HG02884 (cell line): ENCODE data around the gene SDSL.

ENCODE experiments used
- ATAC-seq: cut with Tn5 transposase; IDR thresholded peaks from one replicate; pipeline ENCODE4 v1.9.1; 2021; ENCODE audit warnings: mild to moderate bottlenecking, moderate library complexity; ENCODE audit not compliant: unreplicated experiment

SDSL gene

DNA sequence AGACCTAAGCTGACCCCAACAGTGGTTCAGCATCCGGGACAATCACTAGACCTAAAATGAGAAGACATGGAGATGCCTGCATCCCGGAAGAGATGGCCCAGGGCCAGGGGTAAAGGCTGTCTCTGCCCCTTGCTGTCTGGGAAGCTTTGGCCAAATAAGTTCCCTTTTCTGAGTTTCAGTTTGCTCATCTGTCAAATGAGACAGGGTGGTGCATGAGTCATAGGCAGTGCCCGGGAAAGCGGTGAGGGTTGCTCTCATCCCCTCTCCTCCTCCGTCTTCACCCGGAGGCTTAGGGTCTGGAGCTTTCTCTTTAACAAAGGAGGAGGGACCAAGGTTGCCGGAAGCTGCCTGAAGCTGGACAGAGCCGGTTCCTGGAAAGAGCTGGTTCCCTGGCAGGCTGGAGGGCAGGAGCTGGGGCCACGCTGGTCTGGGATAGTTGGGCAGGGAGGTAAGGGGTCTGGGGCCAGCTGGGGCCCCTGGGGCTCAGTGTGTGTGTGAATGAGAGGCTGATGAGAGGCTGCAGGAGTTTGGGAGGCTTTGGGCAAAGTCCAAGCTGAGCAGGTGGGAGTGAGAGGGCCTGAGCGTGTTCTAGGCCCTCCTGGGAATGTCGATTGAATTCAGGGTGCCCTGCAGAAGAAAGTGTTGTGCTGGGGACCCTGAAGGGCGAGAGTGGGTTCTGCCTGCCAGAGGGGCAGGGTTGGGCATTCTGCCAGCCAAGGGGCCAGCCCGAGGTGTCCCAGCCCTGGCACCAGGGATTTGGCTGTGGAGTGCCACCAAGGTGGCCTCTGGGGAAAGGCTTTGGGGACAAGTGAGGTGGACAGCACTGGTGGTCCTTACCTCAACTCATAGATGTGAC is at the start of gene SDSL:
TSS of gene SDSL (plus strand) at position 351 of the 856 bp plus-strand sequence. CDS start 5,603 bp downstream, outside the sequence.
- peak; percentile 77 for ATAC-seq

DNA sequence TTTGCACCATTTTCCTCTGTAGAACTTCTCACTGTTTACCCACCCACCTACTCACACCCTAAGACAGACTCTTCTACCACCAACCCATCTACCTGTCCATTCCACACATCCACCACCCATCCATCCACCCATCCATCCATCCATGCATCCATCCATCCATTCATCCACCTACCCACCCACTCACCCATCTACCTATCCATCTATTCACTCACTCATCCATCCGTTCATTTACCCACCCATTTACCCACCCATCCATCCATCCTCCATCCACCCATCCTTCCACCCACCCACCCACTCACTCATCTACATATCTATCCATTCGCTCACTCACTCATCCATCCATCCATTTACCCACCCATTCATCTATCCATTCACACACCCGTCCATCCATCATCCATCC is 48.7 kb upstream of the SDSL start:
- ATAC-seq: no peak

- ATAC-seq: no peak
Measured at GRCh38 chr12:113373969-113374368, 48.2 kb upstream of the SDSL start.

DNA sequence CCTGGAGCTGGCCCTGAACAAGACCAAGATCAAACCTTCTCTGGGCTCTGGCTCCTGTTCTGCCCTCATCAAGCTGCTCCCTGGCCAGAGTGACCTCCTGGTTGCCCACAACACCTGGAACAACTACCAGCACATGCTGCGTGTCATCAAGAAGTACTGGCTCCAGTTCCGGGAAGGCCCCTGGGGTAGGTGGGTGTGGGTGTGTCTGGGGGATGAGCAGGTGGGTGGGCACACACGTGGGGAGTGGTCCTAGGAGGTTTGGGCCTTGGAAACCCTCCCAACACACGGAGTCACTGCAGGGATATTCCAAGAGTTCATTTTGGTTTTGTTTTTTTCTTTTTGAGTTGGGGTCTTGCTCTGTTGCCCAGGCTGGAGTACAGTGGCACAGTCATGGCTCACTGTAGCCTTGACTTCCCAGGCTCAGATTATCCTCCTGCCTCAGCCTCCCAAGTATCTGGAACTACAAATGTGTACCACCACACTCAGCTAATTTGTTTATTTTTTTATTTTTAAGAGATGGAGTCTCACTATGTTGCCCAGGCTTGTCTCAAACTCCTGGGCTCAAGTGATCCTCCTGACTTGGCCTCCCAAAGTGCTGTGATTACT is 47.3 kb upstream of the SDSL start:
- no peak for ATAC-seq

DNA sequence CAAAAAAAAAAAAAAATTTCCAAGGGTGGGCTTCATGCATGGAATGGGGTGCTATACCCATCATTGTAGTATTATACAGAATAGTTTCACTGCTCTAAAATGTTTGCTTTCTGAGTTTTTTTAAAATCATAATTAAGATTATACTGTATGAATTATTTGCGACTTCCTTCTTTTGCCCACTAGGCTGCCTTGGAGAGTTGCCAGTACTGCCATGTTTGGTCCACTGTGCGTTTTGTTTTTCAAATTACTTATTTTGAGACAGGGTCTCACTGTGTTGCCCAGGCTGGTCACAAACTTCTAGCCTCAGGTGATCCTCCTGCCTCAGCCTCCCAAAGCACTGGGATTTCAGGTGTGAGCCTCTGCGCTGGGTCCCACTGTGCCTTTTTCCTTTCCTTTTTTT is 43.9 kb upstream of the SDSL start:
- ATAC-seq: no peak

DNA sequence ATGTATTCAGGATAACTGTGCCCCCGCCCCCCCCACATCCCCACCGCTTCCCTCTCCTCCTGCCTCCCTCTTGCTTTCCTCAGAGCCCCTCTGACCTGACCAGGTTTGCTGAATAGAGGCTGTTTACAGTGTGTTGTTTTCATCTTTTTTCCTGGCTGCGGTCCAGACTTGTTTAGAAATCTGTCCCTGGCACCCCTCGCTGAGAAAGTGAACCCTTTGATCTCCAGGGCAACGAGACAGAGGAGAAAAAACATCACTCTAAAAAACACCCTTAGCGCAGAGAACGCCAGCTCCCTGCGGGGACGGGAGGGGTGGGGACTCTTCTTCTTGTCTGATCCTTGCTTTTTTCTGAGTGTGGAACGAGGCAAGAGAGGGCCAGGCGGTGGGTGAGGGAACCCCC is 41.0 kb upstream of the SDSL start:
- ATAC-seq: no peak

- ATAC-seq: no peak
Measured at GRCh38 chr12:113382206-113382605, 40.0 kb upstream of the SDSL start.

DNA sequence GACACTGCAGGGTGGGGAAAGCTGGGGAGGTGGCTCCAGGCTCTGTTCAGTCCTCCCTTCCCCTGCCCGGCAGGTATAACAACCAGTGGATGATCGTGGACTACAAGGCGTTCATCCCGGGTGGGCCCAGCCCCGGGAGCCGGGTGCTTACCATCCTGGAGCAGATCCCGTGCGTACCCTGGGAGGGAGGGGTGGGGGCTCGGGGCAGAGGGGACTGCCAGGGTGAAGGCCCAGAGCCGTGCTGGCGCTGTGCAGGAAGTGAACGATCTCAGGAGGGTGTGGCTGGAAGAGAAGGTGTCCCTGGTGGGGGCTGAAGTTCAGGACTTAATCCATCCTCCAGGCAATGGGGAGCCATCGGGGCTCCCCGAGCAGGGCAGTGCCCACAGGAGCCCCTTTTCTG is 37.4 kb upstream of the SDSL start:
- no peak for ATAC-seq

GRCh38 chr12:113385282-113385882 is 36.8 kb upstream of the SDSL start:
- ATAC-seq: no peak

DNA sequence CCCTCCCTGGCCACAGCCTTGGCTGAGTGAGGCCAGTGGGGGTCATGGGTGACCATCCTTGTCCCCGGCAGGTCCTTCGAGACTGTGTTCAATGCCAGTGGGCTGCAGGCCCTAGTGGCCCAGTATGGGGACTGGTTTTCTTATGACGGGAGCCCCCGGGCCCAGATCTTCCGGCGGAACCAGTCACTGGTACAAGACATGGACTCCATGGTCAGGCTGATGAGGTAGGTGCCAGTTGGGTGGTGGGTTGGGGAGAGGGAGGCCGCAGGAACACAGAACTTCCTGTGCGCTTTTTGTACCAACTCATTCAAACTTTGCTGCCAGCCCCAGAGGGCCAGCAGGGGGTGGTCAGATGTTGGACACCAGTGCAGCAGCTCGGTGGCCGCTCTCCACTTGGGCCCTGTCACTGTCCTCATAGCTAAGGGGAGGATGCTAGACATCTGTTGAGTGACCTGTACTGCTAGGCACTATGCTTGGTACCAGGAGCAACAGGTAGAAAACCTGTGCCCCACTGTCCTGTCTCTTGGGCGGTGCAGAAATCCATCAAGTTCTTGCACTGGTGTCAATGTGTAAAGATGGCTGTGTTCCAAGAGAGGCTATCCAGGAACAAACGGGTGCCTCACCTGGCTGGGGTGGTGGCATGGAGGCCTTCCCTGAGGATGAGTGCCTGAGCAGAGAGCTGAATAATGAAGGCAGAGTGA is 35.2 kb upstream of the SDSL start:
- ATAC-seq: no peak

- ATAC-seq: no peak
Measured at GRCh38 chr12:113387631-113388030, 34.5 kb upstream of the SDSL start.

DNA sequence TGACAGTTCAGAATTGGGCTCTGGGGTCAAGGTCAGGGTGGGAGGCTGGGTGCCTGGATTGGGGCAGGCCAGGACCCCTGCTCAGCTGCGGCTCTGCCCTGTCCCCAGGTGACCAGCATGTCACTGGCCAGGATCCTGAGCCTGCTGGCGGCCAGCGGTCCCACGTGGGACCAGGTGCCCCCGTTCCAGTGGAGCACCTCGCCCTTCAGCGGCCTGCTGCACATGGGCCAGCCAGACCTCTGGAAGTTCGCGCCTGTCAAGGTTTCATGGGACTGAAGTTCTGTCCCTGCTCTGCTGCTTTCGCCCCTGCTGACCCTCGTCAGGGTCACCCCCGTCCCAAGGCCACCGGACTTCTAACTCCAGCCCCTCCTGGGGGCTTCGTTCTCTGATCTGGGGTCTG is 33.8 kb upstream of the SDSL start:
- ATAC-seq: no peak

DNA sequence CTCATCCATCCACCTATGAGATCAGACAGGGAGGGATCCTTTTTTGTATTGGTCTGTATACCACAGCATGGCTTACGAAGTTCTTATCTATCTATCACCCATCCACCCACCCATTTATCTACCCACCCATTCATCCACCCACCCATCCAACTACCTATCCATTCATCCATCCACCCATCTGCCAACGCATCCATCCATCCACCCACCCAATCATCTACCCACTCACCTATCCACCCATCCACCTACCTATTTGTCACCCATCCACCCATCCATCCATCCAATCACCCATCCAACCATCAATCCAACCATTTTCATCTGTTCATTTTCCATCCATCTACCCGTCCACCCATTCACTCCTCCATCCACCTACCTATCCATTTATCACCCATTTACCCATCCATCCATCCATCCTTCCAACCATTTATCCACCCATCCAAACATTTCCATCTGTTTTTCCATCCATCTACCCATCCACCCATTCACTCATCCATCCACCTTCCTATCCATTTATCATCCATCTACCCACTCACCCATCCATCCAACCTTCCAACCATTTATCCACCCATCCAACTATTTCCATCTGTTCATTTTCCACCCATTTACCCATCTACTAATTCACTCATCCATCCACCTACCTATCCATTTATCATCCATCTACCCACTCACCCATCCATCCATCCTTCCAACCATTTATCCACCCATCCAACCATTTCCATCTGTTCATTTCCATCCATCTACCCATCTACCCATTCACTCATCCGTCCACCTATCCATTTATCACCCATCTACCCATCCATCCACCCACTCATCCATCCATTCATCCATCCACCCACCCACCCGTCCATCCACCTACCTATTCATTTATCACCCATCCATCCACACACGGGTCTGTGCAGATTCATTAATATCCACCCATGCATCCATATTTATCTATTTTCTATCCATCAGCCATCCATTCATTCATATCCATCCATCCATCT is 31.8 kb upstream of the SDSL start:
- no peak for ATAC-seq

DNA sequence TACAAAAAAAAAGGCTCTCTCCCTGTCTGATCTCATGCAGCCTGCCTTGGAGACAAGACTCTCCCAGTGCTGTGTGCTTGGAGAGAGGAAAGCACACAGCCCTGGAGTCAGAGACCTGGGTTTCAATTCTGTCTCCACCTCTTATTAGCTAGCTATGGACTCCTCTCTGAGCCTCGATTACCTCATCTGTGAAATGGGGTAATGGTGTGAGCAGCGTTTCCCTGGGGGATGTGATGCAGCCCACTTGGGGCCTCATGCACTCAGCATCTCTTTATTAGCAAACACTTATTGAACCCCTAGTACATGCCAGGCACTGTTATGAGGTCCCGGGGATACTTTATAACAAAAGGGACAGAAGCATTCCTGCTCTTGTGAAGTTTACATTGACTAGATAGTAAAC is 31.0 kb upstream of the SDSL start:
- ATAC-seq: no peak

GRCh38 chr12:113391650-113392337 is 30.4 kb upstream of the SDSL start:
- no peak for ATAC-seq

DNA sequence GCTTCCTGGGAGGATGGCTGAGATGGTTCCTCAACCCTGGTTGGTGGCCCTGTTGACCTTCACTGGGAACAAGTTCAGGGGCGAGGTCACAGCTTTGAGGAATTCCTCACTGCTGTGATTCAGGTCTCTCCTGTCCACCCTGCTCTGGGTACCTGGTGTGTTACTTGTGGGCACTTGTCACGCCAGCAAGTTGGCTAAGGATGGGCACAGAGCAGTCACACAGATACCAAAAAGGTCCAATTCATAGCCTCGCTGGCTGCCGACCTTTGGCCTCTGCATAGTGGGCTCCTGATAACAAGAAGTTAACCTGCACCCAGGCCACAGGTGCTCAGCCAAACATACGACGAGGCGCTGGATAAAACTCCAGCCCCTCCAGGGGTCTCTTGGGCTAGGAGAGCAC is 29.7 kb upstream of the SDSL start:
- ATAC-seq: no peak

GRCh38 chr12:113392988-113393579 is 29.1 kb upstream of the SDSL start:
- ATAC-seq: peak; percentile 57

- no peak for ATAC-seq
Measured at GRCh38 chr12:113393749-113394148, 28.4 kb upstream of the SDSL start.

DNA sequence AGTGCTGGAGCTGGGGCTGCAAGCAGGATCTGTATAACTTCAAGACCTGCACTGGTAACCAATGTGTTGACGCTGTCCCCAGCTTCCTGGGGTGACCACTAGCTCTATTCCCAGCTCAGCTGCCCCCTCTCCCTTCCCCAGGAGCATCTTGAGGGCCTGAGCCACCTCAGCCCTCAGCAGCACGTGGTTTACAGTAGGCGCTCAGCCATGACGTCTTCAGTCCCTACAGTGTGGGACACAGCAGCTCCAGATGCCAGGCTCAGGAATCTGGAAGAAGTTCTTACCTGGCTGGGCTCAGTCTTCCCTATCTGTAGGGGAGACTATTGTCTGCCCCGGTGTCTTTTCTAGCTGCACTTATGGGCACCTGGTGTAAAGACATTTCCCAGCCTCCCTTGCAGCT is 27.1 kb upstream of the SDSL start:
- ATAC-seq: no peak
